Fibroblast of lung (primary cell): ENCODE results near the gene WNK2. TPM values are rescaled to one million over a fixed set of nuclear protein-coding genes. Genes with fewer than 3 reads are reported as not detected.

Experiments
- DNase-seq, 2 donors: peaks; one replicate each; pipeline versions ENCODE4 v3.0.0 to v3.0.0-alpha.2; 2010; ENCODE audit warnings: low read depth in 2 of 2
- H2AFZ ChIP-seq: 2 replicates; pipeline ENCODE4 v1.5.1; 2012; ENCODE audit warnings: low read length, control low read depth, inconsistent platforms
- H3K27ac ChIP-seq: 2 replicates; pipeline ENCODE4 v1.5.1; 2011; ENCODE audit warnings: low read length, control low read depth; ENCODE audit not compliant: insufficient read depth
- H3K27me3 ChIP-seq: 2 replicates; pipeline ENCODE4 v1.5.1; 2011; ENCODE audit warnings: mild to moderate bottlenecking, low read length; ENCODE audit not compliant: control insufficient read depth, insufficient read depth
- H3K36me3 ChIP-seq: 2 replicates; pipeline ENCODE4 v1.5.1; 2011; ENCODE audit warnings: low read length; ENCODE audit not compliant: control insufficient read depth, insufficient read depth
- H3K4me1 ChIP-seq: 2 replicates; pipeline ENCODE4 v1.5.1; 2011; ENCODE audit warnings: low read length; ENCODE audit not compliant: control insufficient read depth, insufficient read depth; ENCODE audit errors: extremely low read depth
- H3K4me2 ChIP-seq: 2 replicates; pipeline ENCODE4 v1.5.1; 2011; ENCODE audit warnings: low read length, control low read depth; ENCODE audit not compliant: insufficient read depth; ENCODE audit errors: extremely low read depth
- H3K4me3 ChIP-seq, 4 experiments: fragments of 200-600 bp in 1 of 4; sonication (generic) in 1 of 4; replicated peaks in 1 of 4; 2 replicates each; pipeline ENCODE4 v1.5.1; 2011 to 2016; ENCODE audit warnings: low read length in 4 of 4, low read depth in 3 of 4, mild to moderate bottlenecking in 3 of 4, control low read depth in 2 of 4, inconsistent platforms in 1 of 4, mixed read lengths in 1 of 4; ENCODE audit not compliant: insufficient read depth in 1 of 4; ENCODE audit errors: control extremely low read depth in 1 of 4
- H3K79me2 ChIP-seq: 2 replicates; pipeline ENCODE4 v1.5.1; 2012; ENCODE audit warnings: mild to moderate bottlenecking, low read length, inconsistent platforms; ENCODE audit not compliant: control insufficient read depth, insufficient read depth
- H3K9ac ChIP-seq: 2 replicates; pipeline ENCODE4 v1.5.1; 2011; ENCODE audit warnings: mild to moderate bottlenecking, low read length, control low read depth; ENCODE audit not compliant: insufficient read depth
- H3K9me3 ChIP-seq: 2 replicates; pipeline ENCODE4 v1.5.1; 2012; ENCODE audit warnings: low read depth, low read length; ENCODE audit not compliant: control insufficient read depth, insufficient read depth
- H4K20me1 ChIP-seq: 2 replicates; pipeline ENCODE4 v1.5.1; 2011; ENCODE audit warnings: low read length; ENCODE audit not compliant: control insufficient read depth, insufficient read depth; ENCODE audit errors: extremely low read depth
- EZH2 ChIP-seq: IDR thresholded peaks from 2 replicates; pipeline ENCODE4 v1.5.1; 2012; ENCODE audit warnings: low read length, control low read depth, mild to moderate bottlenecking; ENCODE audit errors: missing control alignments
- polyA plus RNA-seq, 2 donors: library from polyadenylated mRNA; depleted of rRNA in 1 of 2; stranded (reverse) in 1 of 2; unstranded in 1 of 2; fragments of >200 nt; gene quantifications; 2 replicates each; pipeline ENCODE4 v1.2.1, GENCODE V29; 2011 to 2012; ENCODE audit warnings: missing spikeins in 1 of 2
- total RNA-seq: library from RNA; depleted of rRNA; stranded (reverse); fragments of >200 nt; gene quantifications from 2 replicates; pipeline ENCODE4 v1.2.1, GENCODE V29; 2014
- TF ChIP-seq, protein P1 (sequence below), 2 donors: IDR thresholded peaks in 1 of 2; conservative IDR thresholded peaks in 1 of 2; 1 replicate in 1 of 2; 2 replicates in 1 of 2; pipeline ENCODE4 v1.5.1; 2011 to 2012; ENCODE audit warnings: low read length in 2 of 2, control low read depth in 1 of 2, inconsistent platforms in 1 of 2, low read depth in 1 of 2, mild to moderate bottlenecking in 1 of 2

Gene WNK2
- total and polyA plus RNA-seq, 2 donors (not counting 1 experiment from before 2014, with no cell fraction given): not detected

GRCh38 chr9:93156475-93157008 is 27.4 kb upstream of the WNK2 start:
- Histone ChIP-seq H2AFZ (no peak overlapping the region), H3K9ac (no peak overlapping the region), H3K79me2 (no peaks in the 10 kb centered on the region), H3K4me1 (no peaks in the 10 kb centered on the region), H3K9me3 (no peaks in the 10 kb centered on the region), H3K36me3 (no peaks in the 10 kb centered on the region), H3K4me2 (no peak overlapping the region), H3K4me3 (no peak overlapping the region), H4K20me1 (no peaks in the 10 kb centered on the region), H3K27me3 (no peaks in the 10 kb centered on the region), H3K27ac (no peak overlapping the region)
- no peak for TF ChIP-seq EZH2
- TF ChIP-seq, protein P1, sequence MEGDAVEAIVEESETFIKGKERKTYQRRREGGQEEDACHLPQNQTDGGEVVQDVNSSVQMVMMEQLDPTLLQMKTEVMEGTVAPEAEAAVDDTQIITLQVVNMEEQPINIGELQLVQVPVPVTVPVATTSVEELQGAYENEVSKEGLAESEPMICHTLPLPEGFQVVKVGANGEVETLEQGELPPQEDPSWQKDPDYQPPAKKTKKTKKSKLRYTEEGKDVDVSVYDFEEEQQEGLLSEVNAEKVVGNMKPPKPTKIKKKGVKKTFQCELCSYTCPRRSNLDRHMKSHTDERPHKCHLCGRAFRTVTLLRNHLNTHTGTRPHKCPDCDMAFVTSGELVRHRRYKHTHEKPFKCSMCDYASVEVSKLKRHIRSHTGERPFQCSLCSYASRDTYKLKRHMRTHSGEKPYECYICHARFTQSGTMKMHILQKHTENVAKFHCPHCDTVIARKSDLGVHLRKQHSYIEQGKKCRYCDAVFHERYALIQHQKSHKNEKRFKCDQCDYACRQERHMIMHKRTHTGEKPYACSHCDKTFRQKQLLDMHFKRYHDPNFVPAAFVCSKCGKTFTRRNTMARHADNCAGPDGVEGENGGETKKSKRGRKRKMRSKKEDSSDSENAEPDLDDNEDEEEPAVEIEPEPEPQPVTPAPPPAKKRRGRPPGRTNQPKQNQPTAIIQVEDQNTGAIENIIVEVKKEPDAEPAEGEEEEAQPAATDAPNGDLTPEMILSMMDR (conservative IDR thresholded peaks at IDR 0.05 in 1 of 2, IDR thresholded peaks at IDR 0.05 in 1 of 2; ENCODE audit: low read depth in 1 of 2, low read length in 2 of 2): no peak
- DNase-seq: no peak

DNA sequence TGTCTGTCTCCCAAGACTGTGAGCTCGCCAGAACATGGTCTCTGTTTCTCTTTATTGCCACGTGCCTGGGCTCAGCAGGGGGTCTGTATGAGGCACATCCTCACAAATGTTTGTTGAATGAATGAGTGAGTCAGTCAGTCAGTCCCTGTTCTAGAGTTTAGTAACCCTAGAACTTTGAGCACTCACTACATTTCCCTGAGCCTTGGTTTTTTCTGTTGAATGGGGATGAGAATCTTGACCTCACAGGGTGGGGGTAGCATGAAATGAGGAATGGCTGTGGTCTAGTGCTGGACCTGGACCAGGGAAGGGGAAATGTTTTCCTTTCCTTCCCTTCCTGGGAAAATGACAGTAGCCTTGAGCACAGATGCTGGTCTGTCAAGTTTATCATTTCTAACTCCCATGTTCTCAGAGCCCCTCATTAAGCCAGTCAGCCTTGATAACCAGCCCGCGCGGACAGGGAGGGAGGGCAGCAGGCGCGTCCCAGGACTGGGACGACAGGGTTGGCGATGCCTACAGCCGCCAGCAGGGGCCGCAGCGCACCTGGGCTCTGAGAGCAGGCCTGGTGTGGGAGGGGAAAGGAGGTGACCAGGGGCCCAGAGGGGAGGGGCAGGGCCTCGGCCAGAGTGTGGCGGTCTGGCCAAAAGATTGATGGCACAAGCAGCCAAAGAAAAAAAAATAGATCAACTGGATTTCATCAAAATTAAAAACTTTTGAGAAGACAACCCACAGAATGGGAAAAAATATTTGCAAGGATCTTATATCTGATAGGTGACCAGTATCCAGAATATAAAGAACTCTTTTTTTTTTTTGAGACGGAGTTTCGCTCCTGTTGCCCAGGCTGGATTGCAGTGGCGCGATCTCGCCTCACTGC is 24.1 kb upstream of the WNK2 start:
- Histone ChIP-seq H3K4me2 (peak overlapping the region; percentile 13), H3K4me1 (no peaks in the 10 kb centered on the region), H3K79me2 (no peaks in the 10 kb centered on the region), H3K4me3 (no peak overlapping the region), H3K9ac (no peak overlapping the region), H3K36me3 (no peaks in the 10 kb centered on the region), H3K27ac (no peak overlapping the region), H2AFZ (peak overlapping the region; percentile 7), H4K20me1 (no peaks in the 10 kb centered on the region), H3K27me3 (peaks cover 5% of the 10 kb centered on the region), H3K9me3 (no peaks in the 10 kb centered on the region)
- peak; percentile 62 to 70 for DNase-seq
- TF ChIP-seq EZH2: no peak
- TF ChIP-seq, protein P1 (conservative IDR thresholded peaks at IDR 0.05 in 1 of 2, IDR thresholded peaks at IDR 0.05 in 1 of 2; ENCODE audit: low read depth in 1 of 2, low read length in 2 of 2): peak; percentile 92 to 98

GRCh38 chr9:93161786-93162562 is 22.0 kb upstream of the WNK2 start:
- Histone ChIP-seq H3K4me1 (no peaks in the 10 kb centered on the region), H3K27me3 (peaks cover 5% of the 10 kb centered on the region), H3K4me2 (no peak overlapping the region), H2AFZ (no peak overlapping the region), H3K36me3 (no peaks in the 10 kb centered on the region), H4K20me1 (no peaks in the 10 kb centered on the region), H3K4me3 (no peak overlapping the region), H3K27ac (no peak overlapping the region), H3K9ac (no peak overlapping the region), H3K9me3 (no peaks in the 10 kb centered on the region), H3K79me2 (no peaks in the 10 kb centered on the region)
- TF ChIP-seq EZH2: no peak
- TF ChIP-seq, protein P1 (conservative IDR thresholded peaks at IDR 0.05 in 1 of 2, IDR thresholded peaks at IDR 0.05 in 1 of 2; ENCODE audit: low read depth in 1 of 2, low read length in 2 of 2): no peak
- DNase-seq: peak; percentile 23 to 56
